Activated T-cell treated with anti-CD3 and anti-CD28 coated beads, Interleukin-2, amount 50 U/mL, for 24 hours (primary cell): ENCODE data around the gene NETO2.
A peak's percentile ranks its signal among the peaks of the same experiment; 100 is the strongest.
"Not testable (repeated sequence)": the region's sequence is repeated elsewhere in the genome, so short reads cannot be mapped to it uniquely, and the experiment has no call there.

Experiments used
- DNase-seq: peaks from one replicate; pipeline ENCODE4 v3.0.0-alpha.2; 2020
- H3K27ac Mint-ChIP-seq: 2 replicates; pipeline ENCODE4 v1.8.0; 2020; ENCODE audit warnings: mild to moderate bottlenecking, mixed read lengths
- H3K27me3 Mint-ChIP-seq: 2 replicates; pipeline ENCODE4 v1.8.0; 2020; ENCODE audit warnings: mixed read lengths
- H3K36me3 Mint-ChIP-seq: 2 replicates; pipeline ENCODE4 v1.8.0; 2020; ENCODE audit warnings: low read depth, mixed read lengths
- H3K4me1 Mint-ChIP-seq: 2 replicates; pipeline ENCODE4 v1.8.0; 2020; ENCODE audit warnings: low read depth, mixed read lengths
- H3K4me3 Mint-ChIP-seq: 2 replicates; pipeline ENCODE4 v1.8.0; 2020; ENCODE audit warnings: mild to moderate bottlenecking, moderate library complexity, mixed read lengths
- H3K9me3 Mint-ChIP-seq: 2 replicates; pipeline ENCODE4 v1.8.0; 2020; ENCODE audit warnings: mixed read lengths

NETO2 gene

GRCh38 chr16:47109361-47109760, 34.4 kb downstream of the NETO2 start:
- Mint-ChIP-seq H3K27ac (no peak overlapping the region), H3K27me3 (no peaks in the 10 kb centered on the region), H3K36me3 (peaks cover 38% of the 10 kb centered on the region), H3K4me1 (peaks cover 13% of the 10 kb centered on the region), H3K9me3 (peaks cover 3% of the 10 kb centered on the region), H3K4me3 (no peak overlapping the region)
- DNase-seq: no peak

- not testable (repeated sequence) for H3K27me3 Mint-ChIP-seq, H3K4me3 Mint-ChIP-seq, H3K4me1 Mint-ChIP-seq, H3K27ac Mint-ChIP-seq, H3K9me3 Mint-ChIP-seq, DNase-seq
- peaks cover 70% of the 10 kb centered on the region for H3K36me3 Mint-ChIP-seq
Observed at GRCh38 chr16:47102921-47103320, 40.8 kb downstream of the NETO2 start.

- H3K4me3 Mint-ChIP-seq: not testable (repeated sequence)
- peaks cover 57% of the 10 kb centered on the region for H3K36me3 Mint-ChIP-seq
Observed at GRCh38 chr16:47097154-47097553, 46.6 kb downstream of the NETO2 start.

GRCh38 chr16:47096297-47096696, 47.4 kb downstream of the NETO2 start:
- Mint-ChIP-seq H3K9me3 (no peaks in the 10 kb centered on the region), H3K4me1 (peaks cover 9% of the 10 kb centered on the region), H3K27ac (peak overlapping the region; percentile 7), H3K4me3 (no peak overlapping the region), H3K27me3 (peaks cover 7% of the 10 kb centered on the region), H3K36me3 (peaks cover 55% of the 10 kb centered on the region)
- DNase-seq: no peak

More at GRCh38 chr16:47097154-47097553, 46.6 kb downstream of the NETO2 start:
- not testable (repeated sequence) for H3K27ac Mint-ChIP-seq, H3K27me3 Mint-ChIP-seq, DNase-seq, H3K4me1 Mint-ChIP-seq, H3K9me3 Mint-ChIP-seq

GRCh38 chr16:47084198-47084597, 59.5 kb downstream of the NETO2 start:
- no peak for DNase-seq
- H3K4me3 Mint-ChIP-seq: no peak overlapping the region
- no peaks in the 10 kb centered on the region for H3K9me3 Mint-ChIP-seq
- no peak overlapping the region for H3K27ac Mint-ChIP-seq
- peaks cover 20% of the 10 kb centered on the region for H3K36me3 Mint-ChIP-seq
- H3K27me3 Mint-ChIP-seq: no peaks in the 10 kb centered on the region
- H3K4me1 Mint-ChIP-seq: no peaks in the 10 kb centered on the region

- H3K4me3 Mint-ChIP-seq: no peak overlapping the region
- peaks cover 20% of the 10 kb centered on the region for H3K36me3 Mint-ChIP-seq
- H3K9me3 Mint-ChIP-seq: no peaks in the 10 kb centered on the region
- no peak for DNase-seq
- no peaks in the 10 kb centered on the region for H3K4me1 Mint-ChIP-seq
- no peaks in the 10 kb centered on the region for H3K27me3 Mint-ChIP-seq
- no peak overlapping the region for H3K27ac Mint-ChIP-seq
Observed at GRCh38 chr16:47082099-47082865, 61.5 kb downstream of the NETO2 start.

- Mint-ChIP-seq H3K9me3 (no peaks in the 10 kb centered on the region), H3K36me3 (peaks cover 15% of the 10 kb centered on the region), H3K4me1 (no peaks in the 10 kb centered on the region), H3K4me3 (no peak overlapping the region), H3K27me3 (no peaks in the 10 kb centered on the region), H3K27ac (no peak overlapping the region)
- DNase-seq: no peak
Observed at GRCh38 chr16:47081115-47081514, 62.6 kb downstream of the NETO2 start.

- H3K9me3 Mint-ChIP-seq: no peaks in the 10 kb centered on the region
- H3K36me3 Mint-ChIP-seq: peaks cover 14% of the 10 kb centered on the region
- no peak overlapping the region for H3K4me3 Mint-ChIP-seq
- no peaks in the 10 kb centered on the region for H3K27me3 Mint-ChIP-seq
- no peaks in the 10 kb centered on the region for H3K4me1 Mint-ChIP-seq
- DNase-seq: no peak
- H3K27ac Mint-ChIP-seq: no peak overlapping the region
Observed at GRCh38 chr16:47079860-47080259, 63.9 kb downstream of the NETO2 start.

GRCh38 chr16:47073223-47074155, 70.3 kb downstream of the NETO2 start:
- Mint-ChIP-seq H3K27me3 (no peaks in the 10 kb centered on the region), H3K36me3 (no peaks in the 10 kb centered on the region), H3K27ac (no peak overlapping the region), H3K4me1 (peaks cover 15% of the 10 kb centered on the region), H3K4me3 (no peak overlapping the region), H3K9me3 (no peaks in the 10 kb centered on the region)
- no peak for DNase-seq

GRCh38 chr16:47072158-47072557, 71.6 kb downstream of the NETO2 start:
- no peaks in the 10 kb centered on the region for H3K9me3 Mint-ChIP-seq
- no peak overlapping the region for H3K4me3 Mint-ChIP-seq
- peaks cover 15% of the 10 kb centered on the region for H3K4me1 Mint-ChIP-seq
- no peaks in the 10 kb centered on the region for H3K27me3 Mint-ChIP-seq
- DNase-seq: no peak
- no peak overlapping the region for H3K27ac Mint-ChIP-seq
- no peaks in the 10 kb centered on the region for H3K36me3 Mint-ChIP-seq

GRCh38 chr16:47069841-47070584, 73.7 kb downstream of the NETO2 start:
- Mint-ChIP-seq H3K4me3 (no peak overlapping the region), H3K27ac (no peak overlapping the region)

GRCh38 chr16:47069313-47069712, 74.4 kb downstream of the NETO2 start:
- Mint-ChIP-seq H3K4me1 (peaks cover 15% of the 10 kb centered on the region), H3K27me3 (no peaks in the 10 kb centered on the region), H3K27ac (peak overlapping the region; percentile 24), H3K9me3 (no peaks in the 10 kb centered on the region), H3K36me3 (no peaks in the 10 kb centered on the region), H3K4me3 (no peak overlapping the region)
- DNase-seq: no peak

More at GRCh38 chr16:47069841-47070584, 73.7 kb downstream of the NETO2 start:
- DNase-seq: no peak
- H3K4me1 Mint-ChIP-seq: peaks cover 15% of the 10 kb centered on the region
- no peaks in the 10 kb centered on the region for H3K36me3 Mint-ChIP-seq
- H3K9me3 Mint-ChIP-seq: no peaks in the 10 kb centered on the region
- H3K27me3 Mint-ChIP-seq: no peaks in the 10 kb centered on the region

- Mint-ChIP-seq H3K4me3 (no peak overlapping the region), H3K27ac (no peak overlapping the region), H3K4me1 (peaks cover 6% of the 10 kb centered on the region), H3K27me3 (no peaks in the 10 kb centered on the region), H3K36me3 (no peaks in the 10 kb centered on the region), H3K9me3 (no peaks in the 10 kb centered on the region)
- DNase-seq: no peak
Observed at GRCh38 chr16:47067203-47067602, 76.5 kb downstream of the NETO2 start.
